Measurements from ENCODE around the gene ANKFN1.

GRCh38 chr17:56310782-56311181 lies 157.5 kb downstream of the ANKFN1 start:
- TF ChIP-seq POLR2AphosphoS5 (IDR thresholded peaks at IDR 0.05) (no peak), CTCF (IDR thresholded peaks at IDR 0.05) (no peak)
